GM12878 (cell line): Measurements from ENCODE around the gene FMNL2. TPM values are rescaled to one million over a fixed set of nuclear protein-coding genes. Genes with fewer than 3 reads are reported as not detected.

ENCODE experiments used
- ATAC-seq: fragments of 200-7000 bp; cut with Tn5 transposase; 3 replicates; pipeline ENCODE4 v1.9.1; 2020; ENCODE audit warnings: mild to moderate bottlenecking, moderate library complexity
- BruUV-seq: library from RNA; stranded (reverse); fragments of 400-500 nt; replicated peaks from 2 replicates; lab custom pipeline; 2021; lab: Mats Ljungman, UMichigan
- CTCF ChIA-PET: fragments of 300-600 bp; sonication (Branson Sonifier 250); formaldehyde crosslinking; extraction: SDS; loops from one replicate; lab custom pipeline; 2021; ENCODE audit warnings: inconsistent platforms; lab: Yijun Ruan, JAX
- POLR2A ChIA-PET: fragments of 350-600 bp; formaldehyde crosslinking; extraction: SDS; loops from one replicate; lab custom pipeline; 2021; ENCODE audit warnings: inconsistent platforms; lab: Charles Lee
- RAD21 ChIA-PET: fragments of 300-600 bp; sonication (Branson Sonifier 250); formaldehyde crosslinking; loops from one replicate; lab custom pipeline; 2023; ENCODE audit warnings: antibody characterized with exemption; ENCODE audit not compliant: unreplicated experiment; lab: Charles Lee
- SMC1A ChIA-PET: fragments of 300-600 bp; sonication (Branson Sonifier 250); formaldehyde crosslinking; loops from one replicate; lab custom pipeline; 2023; ENCODE audit not compliant: unreplicated experiment, uncharacterized antibody; lab: Charles Lee
- DNase-seq: peaks from one replicate; pipeline ENCODE4 v3.0.0-alpha.2; 2011; ENCODE audit warnings: low read depth, low spot score
- FAIRE-seq: peaks from 3 replicates; lab custom pipeline; 2011; peaks lifted over from hg19 to GRCh38; lab: Jason Lieb, UNC
- H2AFZ ChIP-seq: 2 replicates; pipeline ENCODE4 v1.6.0; 2011; ENCODE audit warnings: low read depth, low read length, control low read depth; ENCODE audit not compliant: control insufficient read depth
- H3K27ac ChIP-seq: 2 replicates; pipeline ENCODE4 v1.5.1; 2011; ENCODE audit warnings: control low read depth; ENCODE audit not compliant: control insufficient read depth, insufficient read depth
- H3K27me3 ChIP-seq, 2 experiments: replicated peaks in 1 of 2; 2 replicates each; pipeline versions ENCODE4 v1.6.0 to v1.6.1; 2011; ENCODE audit warnings: low read length in 1 of 2; ENCODE audit not compliant: control insufficient read depth in 2 of 2, insufficient read depth in 2 of 2
- H3K36me3 ChIP-seq, 2 experiments: 2 replicates each; pipeline ENCODE4 v1.5.1; 2011; ENCODE audit warnings: low read length in 1 of 2; ENCODE audit not compliant: control insufficient read depth in 2 of 2, insufficient read depth in 2 of 2
- H3K4me1 ChIP-seq: 2 replicates; pipeline ENCODE4 v1.6.1; 2011; ENCODE audit warnings: mild to moderate bottlenecking, low read length, moderate library complexity, mixed read lengths; ENCODE audit not compliant: control insufficient read depth, insufficient read depth
- H3K4me2 ChIP-seq: 2 replicates; pipeline ENCODE4 v1.6.0; 2011; ENCODE audit warnings: control low read depth; ENCODE audit not compliant: control insufficient read depth, insufficient read depth
- H3K4me3 ChIP-seq: fragments of 200-600 bp; sonication (generic); 2 replicates; pipeline ENCODE4 v1.5.1; 2016
- H3K79me2 ChIP-seq: 2 replicates; pipeline ENCODE4 v1.6.0; 2011; ENCODE audit warnings: low read length; ENCODE audit not compliant: control insufficient read depth, insufficient read depth
- H3K9ac ChIP-seq: 2 replicates; pipeline ENCODE4 v1.8.0; 2011; ENCODE audit warnings: low read length, control low read depth, mixed read lengths; ENCODE audit not compliant: control insufficient read depth, insufficient read depth
- H3K9me3 ChIP-seq: replicated peaks from 3 replicates; pipeline ENCODE4 v1.5.1; 2011; ENCODE audit warnings: mild to moderate bottlenecking, low read length; ENCODE audit not compliant: control insufficient read depth, insufficient read depth
- H4K20me1 ChIP-seq: 2 replicates; pipeline ENCODE4 v1.6.0; 2011; ENCODE audit not compliant: control insufficient read depth, insufficient read depth
- BCL3 ChIP-seq: IDR thresholded peaks from 2 replicates; pipeline ENCODE4 v1.6.1; 2011; ENCODE audit warnings: borderline replicate concordance, low read depth, mild to moderate bottlenecking, moderate library complexity, low read length; ENCODE audit not compliant: insufficient read depth, poor library complexity, severe bottlenecking
- CHD4 ChIP-seq: fragments of 200-600 bp; sonication (generic); IDR thresholded peaks from 2 replicates; pipeline ENCODE4 v1.6.1; 2016; ENCODE audit warnings: mild to moderate bottlenecking
- HCFC1 ChIP-seq: fragments of 150-350 bp; IDR thresholded peaks from 2 replicates; pipeline ENCODE4 v1.6.1; 2014; ENCODE audit warnings: low read length
- HDGF ChIP-seq: fragments of 450-650 bp; IDR thresholded peaks from 2 replicates; pipeline ENCODE4 v1.6.1; 2016; ENCODE audit warnings: antibody characterized with exemption
- JUND ChIP-seq: IDR thresholded peaks from 2 replicates; pipeline ENCODE4 v1.6.1; 2012; ENCODE audit warnings: low read depth, mild to moderate bottlenecking, low read length, improper control_type of control experiment, moderate library complexity
- MEF2A ChIP-seq: IDR thresholded peaks from 2 replicates; pipeline ENCODE4 v1.6.1; 2011; ENCODE audit warnings: low read depth, mild to moderate bottlenecking, low read length, moderate library complexity; ENCODE audit not compliant: insufficient read depth
- NBN ChIP-seq: fragments of 450-650 bp; IDR thresholded peaks from 2 replicates; pipeline ENCODE4 v1.6.1; 2016
- SIN3A ChIP-seq: IDR thresholded peaks from 2 replicates; pipeline ENCODE4 v1.6.1; 2012; ENCODE audit warnings: low read depth, low read length, improper control_type of control experiment
- ZNF622 ChIP-seq: fragments of 450-650 bp; IDR thresholded peaks from 2 replicates; pipeline ENCODE4 v1.6.1; 2017; ENCODE audit warnings: mild to moderate bottlenecking, inconsistent platforms
- WGBS: methylation state at CpG from one replicate; pipeline ENCODE4 v1.1.6; 2016; ENCODE audit warnings: low lambda C conversion rate; ENCODE audit not compliant: insufficient replicate concordance, insufficient coverage; ENCODE audit errors: missing lambda C conversion rate; 5-methylcytosine and 5-hydroxymethylcytosine counted together
- in situ Hi-C: fragments of 300-500 bp; cut with MboI; formaldehyde crosslinking; loops from 9 replicates; pipeline ENCODE4 v1.14.3; 2018; ENCODE audit warnings: mixed read lengths
- intact Hi-C: fragments of 100-400 bp; cut with micrococcal nuclease; formaldehyde crosslinking; loops from one replicate; pipeline ENCODE4 v1.14.2; 2022; ENCODE audit not compliant: unreplicated experiment
- polyA plus RNA-seq, 11 experiments: library from polyadenylated mRNA; depleted of rRNA in 4 of 11; unstranded in 6 of 11; stranded (reverse) in 5 of 11; fragments of >200 nt; fragmentation: Nextera tagmentation in 4 of 11; fragmentation: Illumina TruSeq in 1 of 11; extraction: Ambion mirVana in 4 of 11; extraction: Trizol in 1 of 11; gene quantifications; 1 replicate in 1 of 11; 2 replicates in 10 of 11; pipeline versions ENCODE4 v1.2.1 to v1.2.3, GENCODE V29; 2011 to 2016; ENCODE audit warnings: inconsistent platforms in 2 of 11, missing spikeins in 2 of 11, low read depth in 1 of 11
- total RNA-seq, 4 experiments: library from RNA; depleted of rRNA in 3 of 4; stranded (reverse); fragments of >200 nt in 3 of 4; fragmentation: Illumina TruSeq in 1 of 4; extraction: Trizol in 1 of 4; gene quantifications; 2 replicates each; pipeline versions ENCODE4 v1.2.1 to v1.2.3, GENCODE V29; 2013 to 2021
- TF ChIP-seq, protein P1 (sequence below): fragments of 450-650 bp; IDR thresholded peaks from 2 replicates; pipeline ENCODE4 v1.6.1; 2016; ENCODE audit warnings: mild to moderate bottlenecking
- TF ChIP-seq, protein P2 (sequence below): IDR thresholded peaks from 2 replicates; pipeline ENCODE4 v1.6.1; 2012; ENCODE audit warnings: improper control_type of control experiment, low read depth, low read length; ENCODE audit not compliant: insufficient replicate concordance
- TF ChIP-seq, protein P3 (sequence below): fragments of 450-650 bp; IDR thresholded peaks from 2 replicates; pipeline ENCODE4 v1.6.1; 2017; ENCODE audit warnings: mild to moderate bottlenecking, moderate library complexity

Gene FMNL2
- total and polyA plus RNA-seq, 10 of the 15 experiments (the other 5 are each of a cell fraction or from before 2014, with no cell fraction given) = 0.13 to 9.9 (median 0.35) TPM

- 91% methylated on average over 2 of the region's 2 CpGs for WGBS
- intact Hi-C loops = loop anchor here (5.0 kb wide), 2 partner anchors 171 to 301 kb away; partner anchors contain the start of gene FMNL2
- DNase-seq = no peak
- no TSS peak for BruUV-seq
- in situ Hi-C loops = no loop called here
- Histone ChIP-seq H3K27me3 (no peaks in the 10 kb centered on the region), H3K9me3 (no peaks in the 10 kb centered on the region), H3K4me2 (no peak overlapping the region), H2AFZ (no peak overlapping the region), H3K79me2 (no peaks in the 10 kb centered on the region), H3K4me3 (no peak overlapping the region), H3K36me3 (no peaks in the 10 kb centered on the region; a peak in 1 of 4 replicates), H3K27ac (no peak overlapping the region), H3K9ac (no peak overlapping the region), H4K20me1 (no peaks in the 10 kb centered on the region), H3K4me1 (no peaks in the 10 kb centered on the region)
- ChIA-PET SMC1A (interaction anchor here (0.6 to 1.8 kb wide), 3 partner anchors 10 to 502 kb away, joined by 3 to 5 read pairs (median 5); partner anchors contain the start of gene STAM2), CTCF (interaction anchor here (1.1 to 1.2 kb wide), 3 partner anchors 11 to 448 kb away, joined by 3 to 4 read pairs (median 3); no protein-coding TSS in a partner anchor), POLR2A (interaction anchor here (1.0 kb wide), 1 partner anchor 10 kb away, joined by 3 read pairs; no protein-coding TSS in a partner anchor), RAD21 (interaction anchor here (0.8 kb wide), 1 partner anchor 449 kb away, joined by 3 read pairs; no protein-coding TSS in a partner anchor)
- no peak for FAIRE-seq
- ATAC-seq = no peak
- TF ChIP-seq NBN = no peak
- no peak for TF ChIP-seq CHD4
- TF ChIP-seq BCL3 = no peak
- TF ChIP-seq, protein P1, sequence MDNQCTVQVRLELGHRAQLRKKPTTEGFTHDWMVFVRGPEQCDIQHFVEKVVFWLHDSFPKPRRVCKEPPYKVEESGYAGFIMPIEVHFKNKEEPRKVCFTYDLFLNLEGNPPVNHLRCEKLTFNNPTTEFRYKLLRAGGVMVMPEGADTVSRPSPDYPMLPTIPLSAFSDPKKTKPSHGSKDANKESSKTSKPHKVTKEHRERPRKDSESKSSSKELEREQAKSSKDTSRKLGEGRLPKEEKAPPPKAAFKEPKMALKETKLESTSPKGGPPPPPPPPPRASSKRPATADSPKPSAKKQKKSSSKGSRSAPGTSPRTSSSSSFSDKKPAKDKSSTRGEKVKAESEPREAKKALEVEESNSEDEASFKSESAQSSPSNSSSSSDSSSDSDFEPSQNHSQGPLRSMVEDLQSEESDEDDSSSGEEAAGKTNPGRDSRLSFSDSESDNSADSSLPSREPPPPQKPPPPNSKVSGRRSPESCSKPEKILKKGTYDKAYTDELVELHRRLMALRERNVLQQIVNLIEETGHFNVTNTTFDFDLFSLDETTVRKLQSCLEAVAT = no peak
- TF ChIP-seq HDGF = no peak
- no peak for TF ChIP-seq ZNF622
- TF ChIP-seq MEF2A = no peak
- TF ChIP-seq JUND = no peak
- TF ChIP-seq, protein P2, sequence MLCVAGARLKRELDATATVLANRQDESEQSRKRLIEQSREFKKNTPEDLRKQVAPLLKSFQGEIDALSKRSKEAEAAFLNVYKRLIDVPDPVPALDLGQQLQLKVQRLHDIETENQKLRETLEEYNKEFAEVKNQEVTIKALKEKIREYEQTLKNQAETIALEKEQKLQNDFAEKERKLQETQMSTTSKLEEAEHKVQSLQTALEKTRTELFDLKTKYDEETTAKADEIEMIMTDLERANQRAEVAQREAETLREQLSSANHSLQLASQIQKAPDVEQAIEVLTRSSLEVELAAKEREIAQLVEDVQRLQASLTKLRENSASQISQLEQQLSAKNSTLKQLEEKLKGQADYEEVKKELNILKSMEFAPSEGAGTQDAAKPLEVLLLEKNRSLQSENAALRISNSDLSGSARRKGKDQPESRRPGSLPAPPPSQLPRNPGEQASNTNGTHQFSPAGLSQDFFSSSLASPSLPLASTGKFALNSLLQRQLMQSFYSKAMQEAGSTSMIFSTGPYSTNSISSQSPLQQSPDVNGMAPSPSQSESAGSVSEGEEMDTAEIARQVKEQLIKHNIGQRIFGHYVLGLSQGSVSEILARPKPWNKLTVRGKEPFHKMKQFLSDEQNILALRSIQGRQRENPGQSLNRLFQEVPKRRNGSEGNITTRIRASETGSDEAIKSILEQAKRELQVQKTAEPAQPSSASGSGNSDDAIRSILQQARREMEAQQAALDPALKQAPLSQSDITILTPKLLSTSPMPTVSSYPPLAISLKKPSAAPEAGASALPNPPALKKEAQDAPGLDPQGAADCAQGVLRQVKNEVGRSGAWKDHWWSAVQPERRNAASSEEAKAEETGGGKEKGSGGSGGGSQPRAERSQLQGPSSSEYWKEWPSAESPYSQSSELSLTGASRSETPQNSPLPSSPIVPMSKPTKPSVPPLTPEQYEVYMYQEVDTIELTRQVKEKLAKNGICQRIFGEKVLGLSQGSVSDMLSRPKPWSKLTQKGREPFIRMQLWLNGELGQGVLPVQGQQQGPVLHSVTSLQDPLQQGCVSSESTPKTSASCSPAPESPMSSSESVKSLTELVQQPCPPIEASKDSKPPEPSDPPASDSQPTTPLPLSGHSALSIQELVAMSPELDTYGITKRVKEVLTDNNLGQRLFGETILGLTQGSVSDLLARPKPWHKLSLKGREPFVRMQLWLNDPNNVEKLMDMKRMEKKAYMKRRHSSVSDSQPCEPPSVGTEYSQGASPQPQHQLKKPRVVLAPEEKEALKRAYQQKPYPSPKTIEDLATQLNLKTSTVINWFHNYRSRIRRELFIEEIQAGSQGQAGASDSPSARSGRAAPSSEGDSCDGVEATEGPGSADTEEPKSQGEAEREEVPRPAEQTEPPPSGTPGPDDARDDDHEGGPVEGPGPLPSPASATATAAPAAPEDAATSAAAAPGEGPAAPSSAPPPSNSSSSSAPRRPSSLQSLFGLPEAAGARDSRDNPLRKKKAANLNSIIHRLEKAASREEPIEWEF = no peak
- TF ChIP-seq SIN3A = no peak
- no peak for TF ChIP-seq HCFC1
- TF ChIP-seq, protein P3, sequence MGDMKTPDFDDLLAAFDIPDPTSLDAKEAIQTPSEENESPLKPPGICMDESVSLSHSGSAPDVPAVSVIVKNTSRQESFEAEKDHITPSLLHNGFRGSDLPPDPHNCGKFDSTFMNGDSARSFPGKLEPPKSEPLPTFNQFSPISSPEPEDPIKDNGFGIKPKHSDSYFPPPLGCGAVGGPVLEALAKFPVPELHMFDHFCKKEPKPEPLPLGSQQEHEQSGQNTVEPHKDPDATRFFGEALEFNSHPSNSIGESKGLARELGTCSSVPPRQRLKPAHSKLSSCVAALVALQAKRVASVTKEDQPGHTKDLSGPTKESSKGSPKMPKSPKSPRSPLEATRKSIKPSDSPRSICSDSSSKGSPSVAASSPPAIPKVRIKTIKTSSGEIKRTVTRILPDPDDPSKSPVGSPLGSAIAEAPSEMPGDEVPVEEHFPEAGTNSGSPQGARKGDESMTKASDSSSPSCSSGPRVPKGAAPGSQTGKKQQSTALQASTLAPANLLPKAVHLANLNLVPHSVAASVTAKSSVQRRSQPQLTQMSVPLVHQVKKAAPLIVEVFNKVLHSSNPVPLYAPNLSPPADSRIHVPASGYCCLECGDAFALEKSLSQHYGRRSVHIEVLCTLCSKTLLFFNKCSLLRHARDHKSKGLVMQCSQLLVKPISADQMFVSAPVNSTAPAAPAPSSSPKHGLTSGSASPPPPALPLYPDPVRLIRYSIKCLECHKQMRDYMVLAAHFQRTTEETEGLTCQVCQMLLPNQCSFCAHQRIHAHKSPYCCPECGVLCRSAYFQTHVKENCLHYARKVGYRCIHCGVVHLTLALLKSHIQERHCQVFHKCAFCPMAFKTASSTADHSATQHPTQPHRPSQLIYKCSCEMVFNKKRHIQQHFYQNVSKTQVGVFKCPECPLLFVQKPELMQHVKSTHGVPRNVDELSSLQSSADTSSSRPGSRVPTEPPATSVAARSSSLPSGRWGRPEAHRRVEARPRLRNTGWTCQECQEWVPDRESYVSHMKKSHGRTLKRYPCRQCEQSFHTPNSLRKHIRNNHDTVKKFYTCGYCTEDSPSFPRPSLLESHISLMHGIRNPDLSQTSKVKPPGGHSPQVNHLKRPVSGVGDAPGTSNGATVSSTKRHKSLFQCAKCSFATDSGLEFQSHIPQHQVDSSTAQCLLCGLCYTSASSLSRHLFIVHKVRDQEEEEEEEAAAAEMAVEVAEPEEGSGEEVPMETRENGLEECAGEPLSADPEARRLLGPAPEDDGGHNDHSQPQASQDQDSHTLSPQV = no peak
Measured at GRCh38 chr2:152638056-152638455, 303.1 kb downstream of the FMNL2 start.
